Measurements from ENCODE around the gene SEMA4A.

The SEMA4A gene

GRCh38 chr1:156203331-156203730 lies 49.9 kb downstream of the SEMA4A start:
- Histone ChIP-seq H3K27me3 (ENCODE audit: insufficient read depth, low read length, poor library complexity, severe bottlenecking) (no peaks in the 10 kb centered on the region), H4K20me1 (ENCODE audit: insufficient read depth, low read length, poor library complexity, severe bottlenecking) (peaks cover 6% of the 10 kb centered on the region), H3F3A (ENCODE audit: low read depth) (no peaks in the 10 kb centered on the region), H2AFZ (ENCODE audit: low read length) (no peak overlapping the region), H3K9me3 (ENCODE audit: insufficient read depth, low read depth, low read length) (no peaks in the 10 kb centered on the region), H3K36me3 (ENCODE audit: insufficient read depth, low read length) (peaks cover 16% of the 10 kb centered on the region; the same call in 1 of the 2 replicates), H3K79me2 (ENCODE audit: insufficient read depth, low read length) (peaks cover 41% of the 10 kb centered on the region; the same call in 1 of the 2 replicates), H3K9me2 (replicated peaks; ENCODE audit: low read depth, low read length) (no peaks in the 10 kb centered on the region), H3K4me1 (ENCODE audit: insufficient read depth, low read length, poor library complexity, severe bottlenecking) (peaks cover 34% of the 10 kb centered on the region), H3K4me2 (ENCODE audit: low read depth, low read length, poor library complexity, severe bottlenecking) (peak overlapping the region; percentile 96), H3K9ac (ENCODE audit: low read depth, low read length, poor library complexity, severe bottlenecking) (no peak overlapping the region), H3K4me3 (ENCODE audit: low read length, poor library complexity, severe bottlenecking) (no peak overlapping the region)
- no peak for TF ChIP-seq EZH2phosphoT487 (IDR thresholded peaks at IDR 0.05; ENCODE audit: borderline replicate concordance)
- TF ChIP-seq, protein P1, sequence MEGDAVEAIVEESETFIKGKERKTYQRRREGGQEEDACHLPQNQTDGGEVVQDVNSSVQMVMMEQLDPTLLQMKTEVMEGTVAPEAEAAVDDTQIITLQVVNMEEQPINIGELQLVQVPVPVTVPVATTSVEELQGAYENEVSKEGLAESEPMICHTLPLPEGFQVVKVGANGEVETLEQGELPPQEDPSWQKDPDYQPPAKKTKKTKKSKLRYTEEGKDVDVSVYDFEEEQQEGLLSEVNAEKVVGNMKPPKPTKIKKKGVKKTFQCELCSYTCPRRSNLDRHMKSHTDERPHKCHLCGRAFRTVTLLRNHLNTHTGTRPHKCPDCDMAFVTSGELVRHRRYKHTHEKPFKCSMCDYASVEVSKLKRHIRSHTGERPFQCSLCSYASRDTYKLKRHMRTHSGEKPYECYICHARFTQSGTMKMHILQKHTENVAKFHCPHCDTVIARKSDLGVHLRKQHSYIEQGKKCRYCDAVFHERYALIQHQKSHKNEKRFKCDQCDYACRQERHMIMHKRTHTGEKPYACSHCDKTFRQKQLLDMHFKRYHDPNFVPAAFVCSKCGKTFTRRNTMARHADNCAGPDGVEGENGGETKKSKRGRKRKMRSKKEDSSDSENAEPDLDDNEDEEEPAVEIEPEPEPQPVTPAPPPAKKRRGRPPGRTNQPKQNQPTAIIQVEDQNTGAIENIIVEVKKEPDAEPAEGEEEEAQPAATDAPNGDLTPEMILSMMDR (conservative IDR thresholded peaks at IDR 0.05; ENCODE audit: low read length): no peak

- Histone ChIP-seq H3K9ac (ENCODE audit: low read depth, low read length, poor library complexity, severe bottlenecking) (no peak overlapping the region), H3K4me1 (ENCODE audit: insufficient read depth, low read length, poor library complexity, severe bottlenecking) (peaks cover 22% of the 10 kb centered on the region), H3K36me3 (ENCODE audit: insufficient read depth, low read length) (peaks cover 24% of the 10 kb centered on the region; the same call in 1 of the 2 replicates), H3K4me2 (ENCODE audit: low read depth, low read length, poor library complexity, severe bottlenecking) (no peak overlapping the region), H3K9me3 (ENCODE audit: insufficient read depth, low read depth, low read length) (no peaks in the 10 kb centered on the region), H3F3A (ENCODE audit: low read depth) (no peaks in the 10 kb centered on the region), H3K27me3 (ENCODE audit: insufficient read depth, low read length, poor library complexity, severe bottlenecking) (no peaks in the 10 kb centered on the region), H3K79me2 (ENCODE audit: insufficient read depth, low read length) (peaks cover 27% of the 10 kb centered on the region; the same call in 1 of the 2 replicates), H2AFZ (ENCODE audit: low read length) (no peak overlapping the region), H3K9me2 (replicated peaks; ENCODE audit: low read depth, low read length) (no peaks in the 10 kb centered on the region), H3K4me3 (ENCODE audit: low read length, poor library complexity, severe bottlenecking) (no peak overlapping the region), H4K20me1 (ENCODE audit: insufficient read depth, low read length, poor library complexity, severe bottlenecking) (peaks cover 6% of the 10 kb centered on the region)
- TF ChIP-seq EZH2phosphoT487 (IDR thresholded peaks at IDR 0.05; ENCODE audit: borderline replicate concordance): no peak
- TF ChIP-seq, protein P1 (conservative IDR thresholded peaks at IDR 0.05; ENCODE audit: low read length): no peak
These were observed 51.3 kb downstream of the SEMA4A start for GRCh38 chr1:156204686-156205085.

- Histone ChIP-seq H2AFZ (ENCODE audit: low read length) (no peak overlapping the region), H3K4me1 (ENCODE audit: insufficient read depth, low read length, poor library complexity, severe bottlenecking) (peaks cover 13% of the 10 kb centered on the region), H3K9me3 (ENCODE audit: insufficient read depth, low read depth, low read length) (no peaks in the 10 kb centered on the region), H3K9me2 (replicated peaks; ENCODE audit: low read depth, low read length) (no peaks in the 10 kb centered on the region), H3K36me3 (ENCODE audit: insufficient read depth, low read length) (peaks cover 27% of the 10 kb centered on the region; the same call in 1 of the 2 replicates), H3K9ac (ENCODE audit: low read depth, low read length, poor library complexity, severe bottlenecking) (no peak overlapping the region), H3K79me2 (ENCODE audit: insufficient read depth, low read length) (peaks cover 25% of the 10 kb centered on the region), H3F3A (ENCODE audit: low read depth) (no peaks in the 10 kb centered on the region), H3K4me3 (ENCODE audit: low read length, poor library complexity, severe bottlenecking) (no peak overlapping the region), H3K4me2 (ENCODE audit: low read depth, low read length, poor library complexity, severe bottlenecking) (no peak overlapping the region), H3K27me3 (ENCODE audit: insufficient read depth, low read length, poor library complexity, severe bottlenecking) (no peaks in the 10 kb centered on the region), H4K20me1 (ENCODE audit: insufficient read depth, low read length, poor library complexity, severe bottlenecking) (no peaks in the 10 kb centered on the region)
- no peak for TF ChIP-seq EZH2phosphoT487 (IDR thresholded peaks at IDR 0.05; ENCODE audit: borderline replicate concordance)
- TF ChIP-seq, protein P1 (conservative IDR thresholded peaks at IDR 0.05; ENCODE audit: low read length): no peak
These were observed 57.9 kb downstream of the SEMA4A start for GRCh38 chr1:156211243-156211642.

All from Loucy (cell line).